ENCODE results near the gene THUMPD3.

Gene THUMPD3

GRCh38 chr3:9327578-9327977 is 35.3 kb upstream of the THUMPD3 start:
- CTCF ChIA-PET, result no interaction called here
- TF ChIP-seq NFRKB (IDR thresholded peaks at IDR 0.05) (no peak), ARNT (IDR thresholded peaks at IDR 0.05) (no peak), ELF4 (IDR thresholded peaks at IDR 0.05) (no peak), FOXA1 (IDR thresholded peaks at IDR 0.05) (no peak), FOXK2 (IDR thresholded peaks at IDR 0.05) (no peak), SP1 (IDR thresholded peaks at IDR 0.05) (no peak), TARDBP (IDR thresholded peaks at IDR 0.05) (no peak), BHLHE40 (IDR thresholded peaks at IDR 0.05; ENCODE audit: borderline replicate concordance) (no peak), HDGF (IDR thresholded peaks at IDR 0.05; ENCODE audit: borderline replicate concordance) (no peak)
- POLR2A ChIA-PET, result no interaction called here

DNA sequence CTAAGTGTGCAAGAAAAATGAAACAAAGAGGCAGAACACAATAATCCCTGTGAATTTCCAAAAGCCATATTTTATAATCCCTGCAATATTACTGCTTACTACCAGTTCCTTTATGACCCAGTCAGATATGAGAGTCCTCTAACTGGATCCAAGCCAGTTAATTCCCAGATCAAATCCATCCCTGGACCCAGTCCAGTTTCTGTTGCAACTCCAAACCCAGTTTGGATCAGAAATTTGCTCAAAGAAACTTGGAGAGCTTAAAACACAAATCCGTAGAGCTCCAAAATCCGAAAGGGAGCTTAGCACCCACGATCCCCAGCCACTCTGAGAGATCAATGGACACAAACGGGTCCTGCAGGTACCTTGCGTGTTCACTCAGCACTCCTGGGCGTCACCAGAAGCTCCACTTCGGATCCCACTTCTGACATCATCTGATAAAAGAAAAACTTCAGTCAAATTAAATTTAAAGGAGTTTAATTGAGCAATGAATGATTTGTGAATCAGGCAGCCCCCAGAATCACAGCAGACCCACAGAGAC is 32.6 kb upstream of the THUMPD3 start:
- POLR2A ChIA-PET, result no interaction called here

More at GRCh38 chr3:9327578-9327977, 35.3 kb upstream of the THUMPD3 start:
- DNase-seq (ENCODE audit: extremely low spot score), result no peak

GRCh38 chr3:9331171-9331570 is 31.7 kb upstream of the THUMPD3 start:
- POLR2A ChIA-PET, result no interaction called here
- TF ChIP-seq TARDBP (IDR thresholded peaks at IDR 0.05), result no peak
- no peak for TF ChIP-seq ZNF384 (IDR thresholded peaks at IDR 0.05)
- TF ChIP-seq ELF4 (IDR thresholded peaks at IDR 0.05), result no peak
- TF ChIP-seq NFRKB (IDR thresholded peaks at IDR 0.05), result no peak
- no peak for TF ChIP-seq FOXK2 (IDR thresholded peaks at IDR 0.05)
- DNase-seq (ENCODE audit: extremely low spot score), result no peak
- CTCF ChIA-PET, result no interaction called here

More for the DNA sequence above, 32.6 kb upstream of the THUMPD3 start:
- CTCF ChIA-PET, result no interaction called here
- no peak for DNase-seq (ENCODE audit: extremely low spot score)
- TF ChIP-seq FOXA1 (IDR thresholded peaks at IDR 0.05), result no peak
- no peak for TF ChIP-seq FOXM1 (IDR thresholded peaks at IDR 0.05; ENCODE audit: borderline replicate concordance)
- no peak for TF ChIP-seq LEF1 (IDR thresholded peaks at IDR 0.05; ENCODE audit: borderline replicate concordance)
- TF ChIP-seq L3MBTL2 (conservative IDR thresholded peaks at IDR 0.05), result no peak
- TF ChIP-seq, protein P1, sequence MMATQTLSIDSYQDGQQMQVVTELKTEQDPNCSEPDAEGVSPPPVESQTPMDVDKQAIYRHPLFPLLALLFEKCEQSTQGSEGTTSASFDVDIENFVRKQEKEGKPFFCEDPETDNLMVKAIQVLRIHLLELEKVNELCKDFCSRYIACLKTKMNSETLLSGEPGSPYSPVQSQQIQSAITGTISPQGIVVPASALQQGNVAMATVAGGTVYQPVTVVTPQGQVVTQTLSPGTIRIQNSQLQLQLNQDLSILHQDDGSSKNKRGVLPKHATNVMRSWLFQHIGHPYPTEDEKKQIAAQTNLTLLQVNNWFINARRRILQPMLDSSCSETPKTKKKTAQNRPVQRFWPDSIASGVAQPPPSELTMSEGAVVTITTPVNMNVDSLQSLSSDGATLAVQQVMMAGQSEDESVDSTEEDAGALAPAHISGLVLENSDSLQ (IDR thresholded peaks at IDR 0.05), result no peak
- TF ChIP-seq ZNF384 (IDR thresholded peaks at IDR 0.05), result no peak
- no peak for TF ChIP-seq HDGF (IDR thresholded peaks at IDR 0.05; ENCODE audit: borderline replicate concordance)
- TF ChIP-seq NFRKB (IDR thresholded peaks at IDR 0.05), result no peak

DNA sequence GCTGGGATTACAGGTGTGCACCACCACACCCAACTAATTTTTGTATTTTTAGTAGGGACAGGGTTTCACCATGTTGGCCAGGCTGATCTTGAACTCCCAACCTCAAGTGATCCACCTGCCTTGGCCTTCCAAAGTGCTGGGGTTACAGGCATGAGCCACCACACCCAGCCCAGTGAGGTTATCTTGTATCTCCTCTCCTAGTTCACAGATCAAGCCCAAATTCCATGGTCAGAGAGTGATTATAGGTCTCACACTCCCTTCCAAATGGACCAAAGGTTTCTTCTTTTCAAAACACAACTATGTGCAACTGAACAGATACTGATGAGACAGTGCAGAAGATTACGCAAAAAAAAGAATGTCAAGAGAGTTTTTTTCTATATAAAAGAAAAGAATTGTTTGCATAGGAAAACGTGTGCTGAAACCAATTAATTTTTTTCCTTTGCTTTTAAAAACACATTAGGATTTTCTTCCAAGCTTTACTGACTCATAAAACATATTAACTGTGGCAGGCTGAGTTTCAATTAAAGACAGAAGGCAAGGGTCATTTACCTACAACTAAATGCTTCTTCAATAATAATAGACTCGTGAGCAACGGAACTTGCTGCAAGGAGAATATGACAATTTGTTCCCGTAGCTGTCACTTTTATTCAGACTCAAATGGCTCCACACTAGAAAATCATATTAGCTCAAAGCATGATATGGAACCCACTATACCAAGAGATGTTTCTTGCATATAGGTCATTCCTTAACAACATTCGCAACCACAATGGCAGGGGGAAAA is 30.4 kb upstream of the THUMPD3 start:
- no peak for DNase-seq (ENCODE audit: extremely low spot score)
- CTCF ChIA-PET, result no interaction called here
- TF ChIP-seq CTBP1 (IDR thresholded peaks at IDR 0.05; ENCODE audit: borderline replicate concordance) (no peak), ELF4 (IDR thresholded peaks at IDR 0.05) (no peak), NFRKB (IDR thresholded peaks at IDR 0.05) (no peak), FOXM1 (IDR thresholded peaks at IDR 0.05; ENCODE audit: borderline replicate concordance) (no peak), FOXA1 (IDR thresholded peaks at IDR 0.05) (no peak), HDGF (IDR thresholded peaks at IDR 0.05; ENCODE audit: borderline replicate concordance) (no peak), ARNT (IDR thresholded peaks at IDR 0.05) (no peak), LEF1 (IDR thresholded peaks at IDR 0.05; ENCODE audit: borderline replicate concordance) (no peak), ZNF384 (IDR thresholded peaks at IDR 0.05) (no peak), L3MBTL2 (conservative IDR thresholded peaks at IDR 0.05) (no peak), BHLHE40 (IDR thresholded peaks at IDR 0.05; ENCODE audit: borderline replicate concordance) (no peak), SUZ12 (IDR thresholded peaks at IDR 0.05) (no peak), SP1 (IDR thresholded peaks at IDR 0.05) (no peak)
- TF ChIP-seq, protein P1 (IDR thresholded peaks at IDR 0.05), result no peak
- POLR2A ChIA-PET, result no interaction called here

GRCh38 chr3:9339761-9340471 is 22.9 kb upstream of the THUMPD3 start:
- CTCF ChIA-PET, result interaction anchor here (0.6 kb wide), 1 partner anchor 486 kb away, joined by 3 read pairs; no protein-coding TSS in a partner anchor
- POLR2A ChIA-PET, result no interaction called here
- TF ChIP-seq HDGF (IDR thresholded peaks at IDR 0.05; ENCODE audit: borderline replicate concordance) (no peak), ARNT (IDR thresholded peaks at IDR 0.05) (no peak), ELF4 (IDR thresholded peaks at IDR 0.05) (no peak), ZNF384 (IDR thresholded peaks at IDR 0.05) (no peak), SUZ12 (IDR thresholded peaks at IDR 0.05) (no peak), CTBP1 (IDR thresholded peaks at IDR 0.05; ENCODE audit: borderline replicate concordance) (no peak), SP1 (IDR thresholded peaks at IDR 0.05) (no peak), FOXK2 (IDR thresholded peaks at IDR 0.05) (no peak)
- TF ChIP-seq, protein P1 (IDR thresholded peaks at IDR 0.05), result no peak
- DNase-seq (ENCODE audit: extremely low spot score), result no peak

DNA sequence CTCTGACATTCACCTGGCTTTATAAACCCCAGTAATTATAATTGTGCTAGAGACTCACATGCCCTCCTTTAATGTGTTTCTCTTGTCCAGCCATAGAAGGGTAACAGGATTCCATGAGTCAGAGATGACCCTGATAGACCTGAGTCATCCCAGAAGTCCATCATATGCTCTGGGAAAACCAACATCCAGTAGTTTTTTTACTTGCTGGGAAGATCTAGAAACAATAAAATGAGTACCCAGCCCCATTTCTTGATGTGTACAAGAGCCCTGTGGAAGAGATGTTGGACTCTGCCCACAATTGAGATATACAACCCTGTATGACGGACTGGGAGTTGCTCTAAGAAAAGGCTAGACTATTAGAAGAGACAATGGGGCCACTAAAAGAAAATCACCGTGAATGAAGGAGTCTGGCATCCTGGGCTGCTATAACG is 22.4 kb upstream of the THUMPD3 start:
- ChIA-PET CTCF (no interaction called here), POLR2A (no interaction called here)
- no peak for DNase-seq (ENCODE audit: extremely low spot score)
- TF ChIP-seq TARDBP (IDR thresholded peaks at IDR 0.05) (no peak), ZNF384 (IDR thresholded peaks at IDR 0.05) (no peak), CTBP1 (IDR thresholded peaks at IDR 0.05; ENCODE audit: borderline replicate concordance) (no peak), BHLHE40 (IDR thresholded peaks at IDR 0.05; ENCODE audit: borderline replicate concordance) (no peak)
